Keratinocyte (primary cell): ENCODE results near the gene INHA.

Experiments
- EZH2 ChIP-seq: IDR thresholded peaks from one replicate; pipeline ENCODE4 v1.6.1; 2012; ENCODE audit warnings: inconsistent platforms, mild to moderate bottlenecking, low read length, moderate library complexity
- TF ChIP-seq, protein P1 (sequence below), 3 experiments: IDR thresholded peaks in 1 of 3; conservative IDR thresholded peaks in 1 of 3; optimal IDR thresholded peaks in 1 of 3; 2 replicates in 2 of 3; 3 replicates in 1 of 3; pipeline versions ENCODE3 to v1.5.1; 2011; ENCODE audit warnings: low read length in 3 of 3, mild to moderate bottlenecking in 3 of 3, moderate library complexity in 2 of 3, control low read depth in 1 of 3, inconsistent platforms in 1 of 3; ENCODE audit not compliant: insufficient read depth in 2 of 3; ENCODE audit errors: extremely low read depth in 1 of 3

DNA sequence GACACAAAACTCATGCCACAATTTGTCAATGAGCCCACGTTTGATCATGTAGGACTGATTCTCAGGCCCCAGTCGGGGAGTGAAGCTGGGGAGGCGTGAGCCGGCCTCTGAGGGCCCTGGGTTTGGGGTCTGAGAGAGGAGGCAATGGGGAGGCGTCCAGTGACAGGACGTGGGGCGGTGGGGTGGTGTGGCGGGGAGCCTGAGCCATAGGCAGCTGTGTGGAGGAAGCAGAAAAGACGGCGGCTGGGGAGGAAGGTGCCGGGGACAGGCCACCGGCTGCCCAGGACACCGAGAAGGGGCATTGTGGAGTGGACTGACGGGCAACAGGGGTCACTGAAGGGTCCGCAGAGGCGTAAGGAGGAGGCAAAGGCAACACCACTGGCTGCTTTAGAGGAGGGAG is 35.7 kb upstream of the INHA start:
- TF ChIP-seq, protein P1, sequence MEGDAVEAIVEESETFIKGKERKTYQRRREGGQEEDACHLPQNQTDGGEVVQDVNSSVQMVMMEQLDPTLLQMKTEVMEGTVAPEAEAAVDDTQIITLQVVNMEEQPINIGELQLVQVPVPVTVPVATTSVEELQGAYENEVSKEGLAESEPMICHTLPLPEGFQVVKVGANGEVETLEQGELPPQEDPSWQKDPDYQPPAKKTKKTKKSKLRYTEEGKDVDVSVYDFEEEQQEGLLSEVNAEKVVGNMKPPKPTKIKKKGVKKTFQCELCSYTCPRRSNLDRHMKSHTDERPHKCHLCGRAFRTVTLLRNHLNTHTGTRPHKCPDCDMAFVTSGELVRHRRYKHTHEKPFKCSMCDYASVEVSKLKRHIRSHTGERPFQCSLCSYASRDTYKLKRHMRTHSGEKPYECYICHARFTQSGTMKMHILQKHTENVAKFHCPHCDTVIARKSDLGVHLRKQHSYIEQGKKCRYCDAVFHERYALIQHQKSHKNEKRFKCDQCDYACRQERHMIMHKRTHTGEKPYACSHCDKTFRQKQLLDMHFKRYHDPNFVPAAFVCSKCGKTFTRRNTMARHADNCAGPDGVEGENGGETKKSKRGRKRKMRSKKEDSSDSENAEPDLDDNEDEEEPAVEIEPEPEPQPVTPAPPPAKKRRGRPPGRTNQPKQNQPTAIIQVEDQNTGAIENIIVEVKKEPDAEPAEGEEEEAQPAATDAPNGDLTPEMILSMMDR (optimal IDR thresholded peaks at IDR 0.05 in 1 of 3, IDR thresholded peaks at IDR 0.05 in 1 of 3, conservative IDR thresholded peaks at IDR 0.05 in 1 of 3; ENCODE audit: extremely low read depth in 1 of 3, insufficient read depth in 2 of 3, low read length in 3 of 3), result no peak
- no peak for TF ChIP-seq EZH2
